ENCODE data around the gene NT5DC1.

NT5DC1 gene

DNA sequence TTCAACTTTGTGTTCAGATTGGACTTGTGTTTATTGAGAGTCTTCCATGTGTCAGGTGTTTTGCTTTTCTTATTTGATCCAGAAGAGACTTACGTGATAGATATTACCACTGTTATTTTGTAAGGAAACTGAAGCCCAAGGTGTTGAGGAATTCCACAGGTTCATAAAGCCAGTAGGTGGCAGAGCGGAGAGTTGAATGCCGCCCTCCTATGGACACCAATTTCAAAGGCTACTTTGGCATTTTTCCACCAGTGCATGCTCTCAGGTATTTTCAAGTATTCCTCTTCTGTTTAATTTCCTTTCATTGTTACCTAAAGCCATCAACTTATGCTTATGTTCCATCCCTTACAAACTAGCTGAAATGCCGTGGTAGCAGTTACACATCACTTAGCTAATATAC is 39.3 kb downstream of the NT5DC1 start:
- no peak for DNase-seq (ENCODE audit: low spot score)

DNA sequence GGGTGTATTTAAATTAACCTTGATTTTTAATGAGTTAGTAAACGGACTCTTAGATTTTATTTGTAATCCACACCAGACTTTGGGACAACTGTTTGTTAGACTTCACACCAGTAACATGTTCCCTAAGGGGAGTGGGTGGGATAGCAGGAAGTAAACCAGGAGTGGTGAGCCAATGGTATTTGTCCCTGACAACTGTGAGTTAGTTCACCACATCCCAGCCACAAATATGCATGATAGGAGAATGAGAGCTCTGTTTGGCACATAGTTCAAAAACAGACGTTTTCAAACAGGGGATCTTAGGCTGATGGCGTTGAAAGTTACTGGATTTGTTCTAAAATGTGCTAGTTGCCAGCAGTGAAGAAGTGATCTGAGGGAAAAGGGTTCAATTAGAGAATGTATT is 44.0 kb downstream of the NT5DC1 start:
- DNase-seq (ENCODE audit: low spot score) = no peak

DNA sequence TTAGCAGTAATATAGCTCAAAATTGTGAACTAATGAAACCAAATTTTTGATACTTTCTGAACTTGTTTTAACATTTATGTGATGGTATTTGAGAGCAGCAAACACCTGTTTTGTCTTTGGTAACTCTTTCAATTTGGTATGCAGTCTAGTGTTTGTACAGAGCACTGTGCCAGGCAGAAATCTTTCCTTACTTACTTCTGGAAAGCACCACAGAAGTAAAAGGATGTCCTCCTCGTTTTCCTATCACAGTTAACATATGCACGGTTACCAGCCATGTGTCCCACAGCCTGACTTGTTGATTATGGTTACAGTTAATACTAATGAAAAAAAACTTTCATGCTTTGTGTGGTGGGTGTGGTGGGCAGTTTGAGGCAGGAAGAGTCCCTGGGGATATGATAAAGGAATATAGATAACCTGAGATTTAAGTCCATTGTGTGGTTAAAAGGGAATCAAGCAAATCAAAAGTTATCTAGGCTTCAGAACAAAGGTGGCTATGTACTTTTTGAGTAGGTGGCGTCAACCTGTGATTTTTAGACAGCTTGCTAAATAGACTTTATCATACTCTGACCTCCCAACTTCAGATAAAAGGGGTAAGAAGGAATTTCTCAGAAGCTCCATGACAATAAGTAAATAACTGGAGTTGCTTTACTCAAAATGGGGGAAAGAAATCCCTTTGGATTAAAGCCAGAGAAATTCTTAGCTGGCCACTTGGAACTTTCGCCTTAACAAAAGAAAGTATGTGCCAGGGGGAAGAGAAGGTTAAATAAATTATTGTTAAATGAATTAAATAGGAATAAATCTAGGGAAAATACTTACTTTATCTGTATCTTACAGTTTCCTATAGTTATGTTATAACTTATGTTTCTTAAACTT is 45.4 kb downstream of the NT5DC1 start:
- no peak for DNase-seq (ENCODE audit: low spot score)

DNA sequence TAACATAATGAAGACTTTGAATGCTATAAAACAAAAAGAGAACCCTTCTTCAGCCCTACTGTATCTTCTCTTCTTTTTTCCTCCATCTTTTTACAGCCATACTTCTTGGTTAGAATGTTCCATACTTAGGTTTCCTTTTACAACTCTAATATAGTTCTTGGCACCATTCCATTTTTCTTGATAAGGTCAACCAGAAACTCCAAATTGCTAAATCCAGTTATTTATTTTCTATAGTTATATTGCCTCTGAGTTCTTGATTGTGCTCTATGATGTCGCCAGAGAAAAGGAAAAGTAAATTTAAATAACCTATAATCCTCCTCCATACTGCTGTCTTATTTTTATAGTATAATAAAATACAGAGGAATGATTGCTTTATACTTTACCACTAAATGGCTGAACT is 52.0 kb downstream of the NT5DC1 start:
- no peak for DNase-seq (ENCODE audit: low spot score)

DNA sequence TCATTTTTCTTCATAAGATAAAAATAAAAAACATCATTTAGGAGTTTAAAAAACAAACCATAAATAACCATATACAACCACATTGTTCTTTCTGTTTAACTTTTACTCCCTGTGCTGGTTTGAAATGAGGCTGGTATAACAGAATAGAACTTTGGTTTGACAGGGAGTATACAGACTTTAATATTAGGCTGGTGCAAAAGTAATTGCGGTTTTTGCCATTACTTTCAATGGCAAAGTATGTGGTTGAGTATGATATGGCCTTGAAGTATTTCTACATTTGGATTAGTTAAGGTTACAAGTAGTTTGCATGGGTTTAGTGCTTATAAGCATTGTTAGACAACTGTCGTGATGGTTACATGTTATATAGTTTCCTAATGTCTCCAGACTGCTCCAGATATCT is 54.2 kb downstream of the NT5DC1 start:
- no peak for DNase-seq (ENCODE audit: low spot score)

DNA sequence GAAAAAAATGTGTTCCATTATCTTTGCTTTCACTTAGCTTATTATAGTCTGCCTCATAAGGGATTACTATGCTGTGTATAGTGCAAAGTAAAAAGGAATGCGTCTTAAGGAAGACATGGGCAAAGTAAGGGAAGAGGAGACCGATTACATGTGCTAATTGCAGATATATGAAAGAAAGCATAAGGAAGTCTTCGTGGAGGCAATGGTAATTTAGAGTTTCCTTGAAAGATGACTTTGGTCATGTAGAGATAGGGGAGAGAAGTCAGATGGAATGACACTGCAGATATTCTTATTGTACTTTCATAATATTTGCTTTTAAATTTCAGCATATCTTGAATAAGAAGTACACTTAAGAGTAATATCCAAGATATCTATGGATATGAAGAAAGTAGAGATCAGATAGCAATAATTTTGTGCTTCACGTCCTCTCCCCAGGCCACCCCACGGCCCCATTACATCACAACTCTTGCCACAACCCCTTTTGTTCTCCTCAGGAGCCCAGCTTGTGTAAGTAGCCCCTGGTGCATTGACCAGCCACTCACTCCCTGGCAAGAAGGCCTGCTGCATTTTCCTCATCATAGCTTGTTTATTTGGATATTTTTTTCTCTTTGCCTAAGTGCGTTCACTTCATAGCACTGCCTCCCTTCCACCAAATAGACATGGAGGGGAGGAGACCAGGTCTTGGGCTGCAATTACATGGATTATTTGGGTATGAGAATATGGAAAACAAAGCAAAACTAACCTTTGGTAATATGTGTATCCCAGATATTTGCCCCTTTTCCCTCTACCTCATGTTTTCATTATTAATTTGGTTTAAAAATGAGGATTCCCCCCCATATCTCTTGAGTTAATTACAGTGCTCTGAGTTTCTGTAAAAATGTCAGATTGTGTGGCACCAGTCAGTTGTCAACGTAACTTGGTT is 56.0 kb downstream of the NT5DC1 start:
- no peak for DNase-seq (ENCODE audit: low spot score)

DNA sequence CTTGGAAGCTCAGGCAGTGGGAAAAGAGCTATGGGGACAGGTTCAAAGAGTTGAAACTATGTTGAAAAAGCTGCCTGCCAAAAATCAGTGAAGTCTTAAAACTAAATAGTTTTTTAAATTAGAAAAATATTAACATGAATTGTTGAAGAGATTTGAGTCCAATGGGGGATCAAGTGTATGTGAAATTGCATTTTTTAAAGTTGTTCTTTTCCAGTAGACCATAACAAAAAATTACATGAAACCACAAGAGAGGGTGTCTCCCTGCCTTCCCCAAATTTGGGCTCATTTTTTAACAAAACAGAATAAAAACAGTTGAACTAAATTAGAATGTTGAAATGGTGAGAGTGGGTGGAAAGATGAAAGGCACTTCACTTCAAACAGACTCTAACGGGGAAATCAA is 56.7 kb downstream of the NT5DC1 start:
- no peak for DNase-seq (ENCODE audit: low spot score)

DNA sequence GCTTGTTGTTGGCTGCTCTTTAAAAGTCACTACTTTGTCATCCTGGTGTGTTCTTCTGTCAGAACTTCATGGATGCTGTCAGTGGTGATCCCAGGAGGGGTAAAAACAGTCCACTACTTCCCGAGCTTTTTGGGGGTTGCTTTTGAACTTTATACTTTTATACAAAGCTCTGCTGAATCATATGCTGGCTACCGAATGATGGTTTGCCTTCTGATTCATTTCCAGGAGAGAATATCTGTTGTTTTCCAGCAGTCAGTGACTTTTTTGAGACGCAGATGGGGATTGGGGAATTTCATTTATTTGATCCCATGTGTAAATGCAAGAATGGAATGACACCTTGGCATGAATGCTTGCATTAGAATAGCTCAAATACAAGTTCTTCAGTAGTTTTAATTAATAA is 58.0 kb downstream of the NT5DC1 start:
- DNase-seq (ENCODE audit: low spot score) = no peak

DNA sequence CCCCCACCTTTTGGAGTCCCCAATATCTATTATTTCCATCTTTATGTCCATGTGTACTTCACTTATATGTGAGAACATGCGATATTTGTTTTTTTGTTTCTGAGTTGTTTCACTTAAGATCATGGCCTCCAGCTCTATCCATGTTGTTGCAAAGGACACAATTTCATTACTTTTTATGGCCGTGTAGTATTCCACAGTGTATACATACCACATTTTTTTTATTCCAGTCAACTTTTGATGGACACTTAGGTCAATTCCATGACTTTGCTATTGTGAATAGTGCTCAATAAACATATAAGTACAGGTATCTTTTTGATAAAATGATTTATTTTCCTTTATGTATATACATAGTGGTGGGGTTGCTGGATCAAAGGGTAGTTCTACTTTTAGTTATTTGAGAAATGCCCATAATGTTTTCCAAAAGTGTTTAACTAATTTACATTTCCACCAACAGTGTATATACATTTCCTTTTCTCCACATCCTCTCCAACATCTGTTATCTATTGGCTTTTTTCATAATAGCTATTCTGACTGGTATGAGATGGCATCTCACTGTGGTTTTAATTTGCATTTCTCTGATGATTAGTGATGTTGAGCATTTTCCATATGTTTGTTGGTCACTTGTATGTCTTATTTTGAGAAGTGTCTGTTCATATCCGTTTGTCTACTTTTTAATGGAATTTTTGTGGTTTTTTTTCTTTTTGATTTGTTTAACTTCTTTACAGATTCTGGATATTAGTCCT is 59.3 kb downstream of the NT5DC1 start:
- DNase-seq (ENCODE audit: low spot score) = no peak

DNA sequence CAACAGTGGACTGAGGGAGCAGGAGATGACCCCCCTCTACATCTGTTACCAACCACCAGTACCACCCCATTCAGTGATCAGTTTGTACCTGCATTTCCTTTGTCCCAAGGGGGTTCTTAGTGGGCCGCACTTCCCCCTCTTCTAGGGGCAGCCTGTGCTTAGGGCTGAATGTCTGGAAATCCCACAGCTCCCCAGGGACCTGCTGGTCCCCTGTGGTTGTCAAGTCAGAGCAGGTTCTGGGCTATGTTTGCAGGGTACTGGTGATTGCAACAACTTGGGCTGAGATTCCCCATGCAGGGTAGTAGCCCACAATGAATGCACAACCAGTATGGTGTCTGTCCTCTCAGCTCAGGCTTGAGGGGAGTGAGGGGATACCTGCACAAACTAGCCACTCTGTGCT is 64.9 kb downstream of the NT5DC1 start:
- DNase-seq (ENCODE audit: low spot score) = no peak

DNA sequence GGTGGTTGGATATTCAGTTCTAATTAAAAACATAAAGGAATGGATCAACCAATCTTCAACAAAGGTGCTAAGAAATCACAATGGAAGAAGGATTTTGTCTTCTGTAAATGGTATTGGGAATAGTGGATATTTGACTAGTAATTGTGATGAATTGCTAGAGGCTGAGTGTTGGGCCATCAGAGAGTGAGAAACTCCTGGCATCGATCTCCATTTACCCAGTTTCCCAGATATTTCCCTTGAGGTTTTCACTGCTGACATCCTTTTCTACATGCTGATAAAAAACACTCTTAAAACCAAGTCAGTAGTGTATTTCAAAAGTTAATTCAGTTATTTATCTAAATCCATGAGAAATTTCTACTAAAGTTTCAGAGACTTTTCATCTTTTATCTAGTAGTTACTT is 65.7 kb downstream of the NT5DC1 start:
- DNase-seq (ENCODE audit: low spot score) = no peak

DNA sequence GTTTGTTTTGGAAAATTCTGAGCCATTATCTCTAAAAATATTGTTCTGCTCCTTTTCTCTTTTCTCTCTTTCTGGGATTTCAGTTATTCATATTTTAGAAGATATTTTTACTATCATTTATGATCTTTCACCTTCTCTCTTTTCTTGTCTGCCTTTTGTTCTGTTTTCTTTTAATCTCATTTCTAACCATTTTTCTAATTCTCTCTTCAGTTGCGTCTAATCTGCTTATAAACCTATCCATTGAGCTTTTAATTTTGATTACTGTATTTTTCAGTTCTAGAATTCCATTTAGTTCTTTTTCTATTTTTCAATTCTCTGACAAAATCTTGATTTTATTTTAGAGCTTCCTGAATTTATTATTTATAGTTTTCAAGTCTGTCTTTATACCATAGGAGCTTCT is 67.5 kb downstream of the NT5DC1 start:
- DNase-seq (ENCODE audit: low spot score) = no peak

DNA sequence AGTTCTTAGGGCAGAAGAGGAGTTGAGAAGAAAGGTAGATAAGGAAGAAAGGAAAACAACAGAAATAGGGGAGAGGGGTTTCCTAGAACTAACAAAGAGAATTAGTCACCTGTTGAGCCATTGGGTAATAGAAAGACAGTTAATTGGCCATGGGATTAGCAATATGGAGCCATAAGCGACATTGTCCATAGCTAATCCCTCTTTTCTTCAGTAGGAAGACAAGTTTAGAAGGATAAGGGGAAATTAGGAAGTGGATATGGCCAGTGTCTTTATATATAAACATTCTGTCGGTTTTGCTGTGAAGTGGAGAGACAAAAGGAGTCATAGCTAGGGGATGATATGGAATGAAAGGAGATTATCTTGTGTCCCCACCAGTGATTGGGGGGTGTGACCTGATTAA is 69.2 kb downstream of the NT5DC1 start:
- DNase-seq (ENCODE audit: low spot score) = no peak

DNA sequence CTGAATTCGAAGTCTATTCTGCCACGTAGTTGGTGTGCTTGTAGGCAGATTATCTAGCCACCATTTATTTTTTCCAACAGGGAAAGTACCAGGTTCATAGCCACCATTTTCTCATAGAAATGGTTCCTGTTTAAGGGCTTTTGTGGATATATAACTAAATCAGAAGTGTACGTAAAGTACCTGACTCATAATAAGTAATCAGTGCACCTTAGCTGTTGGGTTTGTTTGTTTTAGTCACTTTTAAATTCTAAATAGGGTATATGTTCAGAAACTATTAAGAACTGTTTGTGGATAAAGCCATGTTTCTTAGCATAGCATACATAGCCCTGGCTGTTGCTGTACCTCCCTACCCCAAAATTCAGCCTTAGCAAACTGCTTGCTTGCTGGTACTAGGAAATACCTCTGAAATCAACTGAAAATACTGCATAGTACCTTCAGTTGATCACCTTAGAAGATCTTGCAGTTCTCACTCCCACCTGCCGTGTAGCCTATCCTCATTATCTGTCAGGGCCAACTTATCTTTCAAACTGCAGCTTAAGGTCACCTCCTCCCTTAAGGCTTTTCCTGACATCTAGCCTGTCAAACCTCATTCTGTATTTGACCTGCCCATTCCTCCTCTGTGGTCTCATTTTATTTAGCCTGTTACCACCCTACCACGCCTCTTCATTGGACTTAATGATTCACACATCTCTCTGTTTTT is 69.9 kb downstream of the NT5DC1 start:
- DNase-seq (ENCODE audit: low spot score) = no peak

DNA sequence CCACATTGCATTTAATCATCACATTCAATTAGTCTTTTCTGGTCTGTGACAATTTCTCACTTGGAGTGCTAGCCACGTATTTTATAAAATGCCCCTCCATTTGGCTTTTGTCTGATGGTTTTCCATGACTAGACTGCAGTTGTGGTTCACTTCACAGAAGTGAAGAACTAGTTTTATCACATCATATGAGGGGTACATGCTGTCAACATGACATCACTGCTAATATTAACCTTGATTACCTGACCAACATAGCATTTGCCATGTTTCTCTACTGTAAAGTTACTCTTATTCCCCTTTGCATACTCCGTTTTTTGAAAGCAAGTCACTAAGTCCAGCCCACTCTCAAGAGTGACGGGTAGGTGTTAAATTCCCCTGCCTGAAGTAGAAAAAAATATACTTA is 73.3 kb downstream of the NT5DC1 start:
- DNase-seq (ENCODE audit: low spot score) = no peak

DNA sequence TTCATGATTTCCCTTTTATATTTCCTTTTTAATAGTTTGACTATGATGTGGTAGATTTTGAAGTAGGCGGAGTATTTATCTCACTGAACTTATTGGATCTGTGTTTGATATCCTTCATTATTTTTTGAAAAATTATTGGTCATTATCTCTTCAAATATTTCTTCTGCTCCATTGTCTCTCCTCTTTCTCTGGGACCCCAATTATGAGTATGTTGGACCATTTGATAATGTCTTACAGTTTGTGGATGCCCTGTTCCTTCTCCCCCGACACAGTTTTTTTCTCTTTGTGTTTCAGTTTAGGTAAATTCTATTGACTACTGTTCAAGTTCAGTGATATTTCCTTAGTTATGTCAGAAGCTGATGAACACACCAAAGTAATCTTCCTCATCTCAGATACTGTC is 74.7 kb downstream of the NT5DC1 start:
- no peak for DNase-seq (ENCODE audit: low spot score)

DNA sequence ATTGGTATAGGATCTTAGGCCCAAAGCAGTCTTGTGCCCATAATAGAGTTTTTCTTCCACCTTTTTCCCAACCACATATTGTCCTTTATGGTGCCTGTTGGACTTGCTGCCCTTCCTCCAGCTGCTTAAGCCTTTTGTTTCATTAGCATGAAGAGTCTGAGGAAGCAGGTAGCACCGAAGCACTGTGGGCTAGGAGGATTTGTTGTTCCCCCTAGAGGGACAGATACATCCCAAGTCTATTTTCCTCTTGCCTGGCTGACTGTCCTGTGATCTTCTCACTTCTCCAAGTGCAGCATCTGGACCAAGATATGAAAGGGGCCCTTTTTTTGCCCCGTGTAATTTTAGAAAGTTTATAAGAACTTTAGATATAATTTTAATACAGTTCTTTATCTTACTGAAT is 75.9 kb downstream of the NT5DC1 start:
- DNase-seq (ENCODE audit: low spot score) = no peak

DNA sequence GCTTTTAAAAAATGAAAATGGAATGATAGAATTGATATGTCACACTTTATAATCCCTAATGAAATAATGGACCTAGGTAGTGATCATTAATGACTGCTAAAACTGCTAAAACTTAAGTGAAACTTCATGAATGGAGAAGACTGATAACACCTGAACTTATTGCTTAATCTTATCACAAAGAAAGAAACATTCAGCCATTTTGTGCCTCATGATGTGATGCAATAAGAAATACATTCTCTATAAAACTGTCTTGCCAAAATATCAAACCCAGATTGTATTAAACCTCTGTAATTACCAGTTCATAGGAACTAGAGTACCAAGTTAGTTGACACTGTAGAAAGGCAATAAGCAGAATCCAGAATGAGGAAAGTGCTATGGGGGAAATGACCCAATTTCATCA is 79.7 kb downstream of the NT5DC1 start:
- no peak for DNase-seq (ENCODE audit: low spot score)

DNA sequence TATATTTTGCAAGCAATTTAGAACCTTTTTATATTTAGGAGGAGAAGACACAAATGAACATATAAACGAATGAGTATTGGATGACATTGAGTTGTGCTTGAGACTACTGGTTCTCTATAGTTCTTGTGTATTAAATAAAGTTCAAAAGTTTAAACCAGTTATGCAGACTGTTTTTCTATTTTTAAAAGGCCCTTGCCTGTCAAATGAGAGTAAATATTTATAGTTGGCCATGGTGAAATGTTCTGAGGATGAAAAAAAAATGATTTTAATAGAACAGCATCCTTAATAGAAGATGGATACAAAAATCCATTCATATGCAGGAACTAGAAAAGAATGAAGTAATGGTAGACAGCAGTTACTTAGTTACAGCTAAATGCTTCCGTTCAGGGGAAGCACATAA is 88.8 kb downstream of the NT5DC1 start:
- no peak for DNase-seq (ENCODE audit: low spot score)

DNA sequence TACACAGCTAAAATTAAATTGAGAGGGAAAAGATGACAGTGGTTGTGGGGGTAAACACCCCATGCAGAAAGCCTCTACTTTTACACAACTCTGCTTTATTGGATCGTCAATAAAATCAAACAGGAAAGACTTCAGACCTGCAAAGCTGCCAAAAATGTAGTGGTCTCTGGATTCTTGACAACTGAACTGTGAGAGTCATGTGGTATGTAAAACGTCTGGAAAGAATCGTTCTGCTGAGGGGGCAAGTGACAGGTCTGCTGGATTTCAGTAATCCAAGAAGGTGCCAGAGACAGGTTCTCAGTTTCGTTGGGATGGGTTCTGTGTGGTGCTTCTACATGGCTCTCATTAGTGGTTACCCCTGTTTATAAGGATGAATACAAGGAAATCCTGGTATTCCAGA is 89.9 kb downstream of the NT5DC1 start:
- DNase-seq (ENCODE audit: low spot score) = no peak

DNA sequence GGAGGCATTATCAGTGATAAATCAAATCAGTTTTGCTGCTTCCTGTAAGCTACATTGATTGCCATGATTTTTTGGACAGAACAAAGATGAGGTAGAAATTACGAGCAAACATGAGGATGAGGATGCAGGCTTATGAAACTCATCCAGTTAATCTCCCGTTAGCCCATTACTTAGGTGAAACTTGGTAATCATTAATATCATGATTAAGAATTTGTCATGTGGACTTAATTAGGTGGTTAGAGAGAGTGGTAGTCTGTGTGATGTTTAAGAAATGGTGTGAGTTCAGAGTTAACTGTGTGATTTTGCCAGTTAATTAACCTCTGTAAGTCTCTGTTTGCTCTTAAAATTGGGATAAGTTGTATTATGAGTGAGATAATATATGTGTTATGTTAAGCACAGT is 91.2 kb downstream of the NT5DC1 start:
- DNase-seq (ENCODE audit: low spot score) = no peak

DNA sequence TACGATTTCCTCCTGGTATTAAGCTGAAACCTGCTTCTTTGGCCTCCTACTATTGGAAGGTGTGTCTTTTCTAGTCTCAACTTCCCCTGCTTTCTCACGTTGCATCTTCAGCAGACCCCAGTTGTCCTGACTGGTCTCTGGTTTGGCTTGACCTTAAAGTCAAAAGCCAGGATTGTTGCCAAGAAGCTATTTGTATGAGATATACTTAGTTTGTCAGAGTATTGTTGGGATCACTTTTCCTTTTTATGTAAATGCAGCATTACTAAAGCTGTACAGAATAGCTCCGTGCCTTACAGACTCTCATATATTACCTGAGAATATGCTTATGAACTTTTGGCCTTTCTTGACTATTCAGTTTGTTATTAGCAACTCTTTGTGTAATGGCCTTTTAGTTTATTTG is 92.1 kb downstream of the NT5DC1 start:
- DNase-seq (ENCODE audit: low spot score) = no peak
